DMS114 treated with DMSO at 0.1 percent for 48 hours (cell line): ENCODE results near the gene SLC35D1.
"Not testable (repeated sequence)": the region's sequence is repeated elsewhere in the genome, so short reads cannot be mapped to it uniquely, and the experiment has no call there.

Source experiments
- DNase-seq: peaks from one replicate; lab custom pipeline; 2025; ENCODE audit not compliant: unreplicated experiment; lab: John Stamatoyannopoulos, UW

The SLC35D1 gene

DNA sequence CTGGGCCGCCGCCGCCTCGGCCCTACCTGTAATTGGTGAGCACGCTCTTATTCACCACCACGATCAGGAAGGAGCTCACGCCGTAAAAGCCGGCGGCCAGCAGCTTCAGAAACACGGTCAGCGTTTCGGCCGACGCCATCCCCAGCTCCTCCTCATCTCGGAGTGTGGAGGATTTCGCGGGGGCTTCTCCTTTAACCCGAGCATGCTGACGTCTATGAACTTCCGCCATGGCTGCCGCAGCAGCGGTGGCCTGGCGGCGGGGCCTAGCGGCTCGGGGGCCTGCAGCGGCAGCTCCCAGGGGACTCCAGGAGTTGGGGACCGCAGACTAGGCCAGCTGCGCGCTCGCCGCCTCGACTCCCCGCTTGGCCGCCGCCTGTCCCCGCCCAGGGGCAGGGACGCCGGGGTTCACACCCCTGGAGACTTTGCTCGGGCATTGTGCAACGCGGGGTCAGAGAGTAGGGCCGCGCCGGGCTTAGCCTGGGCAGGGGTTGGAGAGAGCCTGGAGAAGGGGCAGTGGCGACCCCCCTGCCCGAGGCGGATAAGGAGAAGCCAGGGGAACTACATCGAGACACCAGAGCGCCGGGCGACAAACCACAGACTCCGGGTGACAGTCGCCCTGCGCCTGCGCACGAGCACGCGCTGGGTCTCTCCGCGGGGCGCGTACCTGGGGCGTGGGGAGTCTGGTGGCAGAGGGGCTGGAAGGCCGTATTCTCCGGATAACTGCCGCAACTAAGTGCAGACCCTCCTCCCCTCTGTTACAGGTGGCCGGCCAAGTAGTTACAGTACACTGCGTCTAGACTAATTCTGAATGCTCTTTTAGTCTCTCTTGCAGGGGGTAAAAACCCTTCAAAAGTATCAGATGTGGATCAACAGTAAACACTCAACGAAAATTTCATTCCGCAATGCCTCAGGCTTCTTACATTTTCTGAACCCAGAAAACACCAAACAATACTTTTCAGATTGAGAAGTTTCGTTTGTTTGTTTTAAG lies at the start of gene SLC35D1:
SLC35D1 (minus strand) TSS at position 364 of the 988 bp plus-strand sequence; CDS start at position 229, 135 bp downstream.
- DNase-seq, result peak; percentile 31

DNA sequence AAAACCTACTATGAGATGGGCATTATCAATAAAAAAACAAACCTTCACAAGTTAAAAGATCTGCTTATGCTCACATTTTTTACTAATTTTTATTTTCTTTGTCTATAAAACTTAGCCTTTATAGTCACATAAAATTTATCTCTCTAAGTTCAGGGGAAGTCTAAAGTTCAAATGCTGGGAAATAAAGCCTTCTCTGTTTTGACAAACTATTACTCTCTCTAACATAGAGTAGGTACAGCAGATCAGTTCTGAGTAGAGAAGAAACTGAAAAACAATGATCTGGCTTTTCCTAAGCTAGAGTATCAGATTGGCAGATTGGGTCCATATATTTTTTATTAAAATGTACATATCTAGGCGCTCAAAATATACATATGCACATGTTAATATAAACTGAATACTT lies 49.6 kb upstream of the SLC35D1 start:
- DNase-seq, result no peak

DNA sequence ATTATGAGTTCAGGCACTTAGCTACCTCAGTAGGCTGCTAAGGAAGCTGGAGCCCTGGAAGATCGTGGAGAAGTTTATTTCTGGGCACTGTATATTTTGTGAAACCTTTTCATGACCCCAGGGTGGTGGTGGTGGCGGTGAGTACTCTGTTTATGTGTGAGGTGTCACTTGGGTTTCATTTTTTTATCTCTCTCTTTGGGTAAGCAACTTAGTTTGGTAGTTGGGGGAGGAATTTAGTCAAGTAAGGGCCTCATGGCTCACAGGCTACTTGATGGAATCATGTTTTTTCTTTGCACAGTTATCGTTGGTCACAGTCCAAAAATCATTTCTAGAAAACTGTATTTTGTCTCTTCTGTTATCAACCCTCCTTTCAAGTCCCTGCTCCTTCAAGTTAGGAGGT lies 46.9 kb upstream of the SLC35D1 start:
- no peak for DNase-seq

DNA sequence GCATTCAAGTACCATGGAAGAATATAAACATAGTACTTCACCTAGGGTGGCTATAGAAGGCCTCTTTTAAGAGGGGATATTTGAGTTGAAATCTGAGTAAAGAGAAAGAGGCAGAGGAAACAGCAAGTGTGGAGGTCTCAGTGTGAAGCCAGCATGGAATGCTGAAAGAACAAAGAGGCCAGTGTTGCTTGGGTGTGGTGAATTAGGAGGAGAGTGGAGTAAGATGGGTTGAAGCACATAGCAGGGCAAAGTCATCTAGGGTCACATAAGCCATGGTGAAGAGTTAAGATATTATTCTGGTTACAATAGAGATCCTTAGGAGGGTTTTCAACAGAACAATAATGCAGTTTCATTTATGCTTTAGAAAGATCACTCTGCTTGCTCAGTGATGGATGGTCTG lies 43.4 kb upstream of the SLC35D1 start:
- no peak for DNase-seq

DNA sequence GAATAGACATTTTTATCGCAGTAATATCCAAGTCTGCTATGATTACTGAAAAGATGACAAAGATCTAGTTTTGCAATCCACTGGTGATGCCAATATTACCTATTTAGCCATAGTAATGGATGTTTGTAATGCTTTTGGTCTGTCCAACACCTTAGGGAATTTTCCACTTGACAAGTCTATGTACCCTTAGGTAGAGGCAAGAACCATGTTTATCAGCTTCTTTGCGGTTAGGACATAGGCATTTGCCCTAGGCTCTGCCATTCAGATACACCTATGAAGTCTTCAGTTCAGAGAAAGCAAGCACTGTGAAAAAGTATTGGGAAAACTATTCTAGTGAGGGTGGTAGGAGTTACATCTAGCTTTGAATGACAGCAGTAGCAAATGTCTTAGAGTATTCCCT lies 40.2 kb upstream of the SLC35D1 start:
- DNase-seq, result no peak

DNA sequence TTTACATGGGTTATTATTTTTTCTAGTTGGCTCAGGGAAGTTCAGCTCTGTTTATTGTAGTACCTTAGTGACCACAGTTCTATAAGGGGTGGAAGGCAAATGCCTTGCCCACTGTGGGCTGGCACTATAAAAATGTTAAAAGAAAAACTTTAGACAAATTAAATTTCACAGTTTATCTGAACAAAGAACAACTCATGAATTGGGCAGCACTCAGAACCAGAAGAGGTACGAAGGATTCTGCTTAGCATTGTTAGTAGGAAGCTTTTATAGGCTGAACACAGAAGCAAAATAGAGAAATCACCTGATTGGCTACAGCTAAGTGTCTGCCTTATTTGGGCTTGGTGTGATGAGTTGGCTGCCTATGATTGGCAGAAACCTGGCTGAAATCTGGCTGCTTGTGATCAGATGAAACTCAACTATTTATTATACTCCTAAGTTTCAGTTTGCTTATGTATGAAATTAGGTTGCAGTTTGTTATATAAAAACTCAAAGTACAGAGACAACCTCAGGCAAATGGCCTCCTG lies 35.8 kb upstream of the SLC35D1 start:
- no peak for DNase-seq

DNA sequence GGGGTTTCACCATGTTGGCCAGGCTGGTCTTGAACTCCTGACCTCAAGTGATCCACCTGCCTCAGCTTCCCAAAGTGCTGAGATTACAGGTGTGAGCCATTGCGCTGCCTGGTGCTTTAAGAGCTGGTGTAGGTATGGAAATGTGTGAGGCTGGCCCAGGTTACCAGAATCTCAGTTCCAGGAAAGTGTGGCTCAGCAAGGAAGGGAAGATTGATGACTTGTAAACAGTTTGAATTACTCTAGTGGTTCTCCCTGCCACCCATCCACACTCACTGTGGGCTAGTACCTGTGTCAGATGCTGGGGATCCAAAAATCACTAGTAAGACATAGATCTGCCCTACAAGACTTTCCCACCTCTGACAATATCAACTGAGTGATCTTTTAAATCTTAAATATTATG lies 34.5 kb upstream of the SLC35D1 start:
- no peak for DNase-seq

DNA sequence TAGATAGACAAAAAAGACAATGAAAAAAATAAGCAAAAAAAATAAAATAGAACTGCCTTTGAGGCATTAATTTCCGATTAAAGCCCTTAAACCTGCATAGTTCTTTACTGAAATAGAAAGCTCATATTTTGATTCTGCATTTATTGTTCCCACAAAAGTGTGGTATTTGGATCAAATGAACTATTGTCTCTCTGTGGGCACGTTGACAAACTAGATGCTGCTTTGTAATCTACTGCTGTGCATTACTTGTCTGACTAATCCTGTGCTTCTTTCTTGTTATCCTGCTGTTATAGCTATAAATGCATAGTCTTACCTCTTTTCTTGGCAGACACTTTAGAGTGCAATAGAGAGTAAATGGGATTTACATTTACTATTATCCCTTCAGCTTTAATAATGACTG lies 31.4 kb upstream of the SLC35D1 start:
- DNase-seq, result no peak

DNA sequence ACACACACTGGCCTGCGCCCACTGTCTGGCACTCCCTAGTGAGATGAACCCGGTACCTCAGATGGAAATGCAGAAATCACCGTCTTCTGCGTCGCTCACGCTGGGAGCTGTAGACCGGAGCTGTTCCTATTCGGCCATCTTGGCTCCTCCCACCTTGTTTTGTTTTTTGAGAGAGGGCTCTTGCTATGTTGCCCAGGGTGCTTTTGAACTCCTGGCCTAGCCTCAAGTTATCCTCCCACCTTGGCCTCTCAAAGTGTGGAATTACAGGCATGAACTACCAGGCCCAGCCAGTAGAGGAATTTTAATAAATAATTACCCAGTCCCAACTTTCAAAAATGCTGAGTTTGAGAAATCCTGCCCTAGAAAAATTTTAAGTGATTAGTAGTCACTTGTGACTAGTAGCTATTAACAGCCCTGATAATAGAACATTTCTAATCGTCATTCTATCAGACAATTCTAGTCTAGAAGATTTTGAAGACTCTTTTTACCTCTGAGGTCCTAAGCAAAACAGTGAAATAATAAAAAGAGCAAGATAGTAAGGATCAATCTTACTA lies 30.9 kb upstream of the SLC35D1 start:
- DNase-seq, result peak; percentile 6

DNA sequence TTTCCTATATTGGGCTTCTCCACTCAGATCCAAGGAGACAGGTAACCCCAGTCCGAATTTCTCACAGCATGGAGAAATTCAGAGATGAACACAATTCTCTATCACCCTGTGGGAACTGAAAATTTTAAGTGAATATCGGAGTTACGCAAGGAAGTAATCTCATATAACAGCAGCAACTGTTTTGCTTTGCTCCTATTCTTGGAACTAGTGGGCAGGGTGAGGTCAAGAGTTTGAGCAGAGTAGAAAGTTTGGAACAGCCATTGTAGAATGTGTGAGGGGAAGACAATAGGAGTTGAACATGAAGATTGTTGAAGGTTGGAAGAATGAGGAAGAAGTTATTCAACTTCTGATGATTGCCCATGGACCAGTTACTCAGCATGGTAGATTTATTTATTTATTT lies 24.3 kb upstream of the SLC35D1 start:
- DNase-seq, result no peak

DNA sequence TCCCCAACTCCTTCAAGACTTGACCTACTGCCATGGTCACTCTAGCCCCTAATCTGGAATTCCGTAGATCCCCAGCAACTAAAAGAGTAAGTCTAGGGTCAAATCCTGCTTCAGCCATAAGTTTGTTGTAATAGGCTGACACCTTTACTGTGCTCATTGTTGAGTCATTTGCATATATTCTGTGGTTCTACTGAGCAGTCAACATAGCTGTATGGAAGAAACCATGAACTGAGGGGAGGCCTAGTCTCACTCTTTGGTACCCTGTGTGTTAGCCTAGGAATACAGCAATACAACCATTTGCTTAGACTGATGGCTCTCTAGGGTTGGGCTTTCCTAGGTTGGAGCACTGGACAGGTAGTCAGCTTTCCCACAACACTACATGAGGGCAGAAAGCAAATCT lies 23.6 kb upstream of the SLC35D1 start:
- DNase-seq, result no peak

DNA sequence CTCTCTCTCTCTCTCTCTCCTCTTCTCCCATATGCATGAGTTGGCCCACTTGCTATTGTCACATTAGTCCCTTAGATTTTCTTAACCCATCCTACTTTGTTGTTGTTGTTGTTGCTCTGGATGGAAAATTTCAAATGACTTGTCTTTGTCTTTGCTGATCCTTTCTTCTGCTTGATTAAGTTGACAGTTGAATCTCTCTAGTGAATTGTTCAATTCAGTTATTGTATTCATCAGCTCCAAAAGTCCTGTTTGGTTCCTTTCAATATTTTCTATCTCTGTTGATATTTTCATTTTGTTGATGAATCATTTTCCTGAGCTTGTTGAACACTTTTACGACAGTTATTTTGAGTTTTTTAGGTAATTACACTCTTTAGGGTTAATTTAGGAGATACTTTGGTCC lies 18.8 kb upstream of the SLC35D1 start:
- no peak for DNase-seq

DNA sequence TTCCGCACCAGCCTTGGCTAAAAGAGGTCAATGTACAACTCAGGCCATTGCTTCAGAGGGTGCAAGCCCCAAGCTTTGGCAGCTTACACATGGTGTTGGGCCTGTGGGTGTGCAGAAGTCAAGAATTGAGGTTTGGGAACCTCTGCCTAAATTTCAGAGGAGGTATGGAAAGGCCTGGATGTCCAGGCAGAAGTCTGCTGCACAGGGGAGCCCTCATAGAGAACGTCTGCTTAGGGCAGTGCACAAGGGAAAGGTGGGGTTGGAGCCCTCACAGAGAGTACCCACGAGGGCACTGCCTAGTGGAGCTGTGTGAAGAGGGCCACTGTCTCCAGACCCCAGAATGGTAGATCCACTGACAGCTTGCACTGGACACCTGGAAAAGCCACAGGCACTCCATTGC lies 13.7 kb upstream of the SLC35D1 start:
- not testable (repeated sequence) for DNase-seq

DNA sequence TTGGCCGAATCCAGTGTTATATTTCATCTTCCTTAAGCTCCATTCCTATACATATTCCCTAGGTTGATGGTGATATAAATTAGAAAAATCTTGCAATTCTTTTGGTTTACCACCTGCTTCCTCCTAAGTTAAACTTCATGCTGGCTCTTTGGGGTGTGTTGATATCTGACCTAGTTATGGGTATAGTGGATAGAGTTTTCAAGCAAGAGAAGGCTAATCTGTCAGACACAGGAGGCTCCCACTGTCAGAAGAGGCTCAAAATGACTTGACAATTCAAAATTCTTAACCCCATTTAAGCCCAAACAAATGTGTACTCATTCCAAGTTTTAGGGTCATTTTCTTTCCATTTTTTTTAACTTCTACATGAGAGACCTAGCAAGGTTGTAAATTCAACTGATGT lies 8.5 kb upstream of the SLC35D1 start:
- DNase-seq, result no peak

DNA sequence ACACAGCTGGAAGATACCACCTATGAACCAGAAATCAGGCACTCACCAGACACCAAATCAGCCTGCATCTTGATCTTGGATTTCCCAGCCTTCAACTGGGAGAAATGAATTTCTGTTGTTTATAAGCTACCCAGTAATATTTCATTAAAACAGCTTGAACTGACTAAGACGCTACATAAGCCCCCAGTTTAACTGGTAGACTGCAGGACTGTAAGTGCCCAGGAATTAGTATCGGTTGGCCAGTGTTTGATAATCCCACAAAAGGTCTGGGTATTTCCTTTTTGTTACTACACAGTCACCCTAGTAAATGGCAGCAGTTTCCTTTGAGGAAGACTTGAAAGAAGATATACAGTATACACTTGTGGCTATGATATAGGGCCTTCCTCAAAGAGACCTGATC lies 7.3 kb upstream of the SLC35D1 start:
- no peak for DNase-seq

DNA sequence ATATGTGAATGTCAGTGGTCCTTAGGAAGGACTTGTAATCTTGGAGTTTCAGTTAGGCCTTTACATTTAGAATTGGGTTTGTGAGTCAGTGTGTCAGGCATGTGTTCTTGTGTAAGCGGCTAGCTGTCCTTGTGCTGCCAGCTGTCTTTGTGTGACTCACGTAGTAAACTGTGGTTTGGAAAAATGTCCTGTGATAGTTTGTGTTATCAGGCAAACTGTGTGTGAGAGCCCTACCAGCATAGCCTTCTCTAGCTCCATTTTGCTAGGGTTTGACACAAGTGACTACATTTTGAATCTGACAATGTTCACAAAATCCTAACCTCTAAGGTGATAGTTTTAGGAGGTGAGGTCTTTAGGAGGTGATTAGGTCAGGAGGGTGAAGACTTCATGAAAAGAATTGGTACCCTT lies 6.9 kb upstream of the SLC35D1 start:
- DNase-seq, result no peak

DNA sequence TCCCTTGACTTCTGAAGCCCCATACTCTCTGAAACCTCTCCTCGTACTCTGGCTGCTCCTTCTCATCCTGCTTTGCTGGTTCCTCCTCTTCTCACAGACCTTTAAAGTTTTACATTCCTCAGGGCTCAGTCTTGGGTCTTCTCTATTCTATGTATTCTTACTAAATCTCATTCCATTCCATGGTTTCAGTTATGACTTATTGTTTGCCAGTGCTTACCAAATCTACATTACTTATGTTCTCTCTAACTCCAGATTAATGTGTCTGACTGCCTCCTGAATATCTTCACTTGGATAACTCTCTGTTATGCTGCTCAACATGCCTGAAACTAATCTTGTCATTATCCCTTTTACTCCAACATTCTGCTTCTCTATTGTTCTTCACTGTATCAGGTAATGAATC lies 5.4 kb upstream of the SLC35D1 start:
- no peak for DNase-seq

DNA sequence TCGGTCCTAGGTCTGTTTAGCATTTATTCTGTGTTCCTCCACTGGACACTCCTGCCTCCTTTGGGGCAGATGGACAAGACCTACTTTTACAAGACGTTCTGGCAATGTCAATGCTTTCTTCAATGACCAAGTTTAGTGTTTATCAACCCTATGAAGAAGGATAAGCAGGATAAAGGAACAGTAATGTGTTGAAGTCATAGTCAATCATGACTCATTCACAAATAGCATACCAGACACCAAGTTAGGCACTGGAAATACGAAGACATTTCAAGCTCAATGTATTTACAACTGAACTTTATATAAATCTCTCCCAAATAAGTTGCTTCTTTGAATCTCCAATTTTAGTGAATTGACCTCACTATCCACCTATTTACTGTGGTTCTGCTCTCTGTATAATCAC lies 4.8 kb upstream of the SLC35D1 start:
- no peak for DNase-seq

DNA sequence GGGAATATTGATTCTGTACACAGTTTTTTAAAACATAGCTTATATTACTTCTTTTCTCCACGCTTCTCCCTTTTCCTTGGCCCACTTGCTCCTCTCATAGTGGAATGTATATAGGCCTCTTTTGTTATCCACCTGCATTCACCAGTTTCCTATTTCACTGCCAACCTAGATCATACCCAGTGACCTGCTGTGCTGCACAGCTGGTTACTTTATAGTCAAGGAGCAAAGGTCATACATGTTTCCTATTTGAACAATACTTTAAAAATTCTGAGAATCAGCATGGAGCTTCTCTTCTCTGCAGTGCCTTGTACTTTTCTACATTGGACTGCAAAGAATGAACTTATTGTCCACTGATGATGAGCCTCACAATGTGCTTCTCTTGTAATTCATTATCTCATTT lies 4.3 kb upstream of the SLC35D1 start:
- DNase-seq, result no peak

DNA sequence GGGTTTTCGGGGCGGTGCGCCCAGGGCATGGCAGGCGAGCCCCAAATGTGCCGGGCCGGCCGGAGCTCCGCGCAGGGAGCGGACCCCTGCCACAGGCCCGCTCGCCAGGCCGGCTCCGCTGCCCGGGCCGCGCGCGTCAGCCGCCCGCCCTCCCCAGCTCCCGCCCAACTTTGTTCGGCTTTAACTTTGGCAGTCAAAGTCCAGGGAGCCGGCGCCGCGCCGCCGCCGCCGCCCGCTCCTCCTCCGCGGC lies 488 bp downstream of the SLC35D1 start:
- DNase-seq, result no peak

DNA sequence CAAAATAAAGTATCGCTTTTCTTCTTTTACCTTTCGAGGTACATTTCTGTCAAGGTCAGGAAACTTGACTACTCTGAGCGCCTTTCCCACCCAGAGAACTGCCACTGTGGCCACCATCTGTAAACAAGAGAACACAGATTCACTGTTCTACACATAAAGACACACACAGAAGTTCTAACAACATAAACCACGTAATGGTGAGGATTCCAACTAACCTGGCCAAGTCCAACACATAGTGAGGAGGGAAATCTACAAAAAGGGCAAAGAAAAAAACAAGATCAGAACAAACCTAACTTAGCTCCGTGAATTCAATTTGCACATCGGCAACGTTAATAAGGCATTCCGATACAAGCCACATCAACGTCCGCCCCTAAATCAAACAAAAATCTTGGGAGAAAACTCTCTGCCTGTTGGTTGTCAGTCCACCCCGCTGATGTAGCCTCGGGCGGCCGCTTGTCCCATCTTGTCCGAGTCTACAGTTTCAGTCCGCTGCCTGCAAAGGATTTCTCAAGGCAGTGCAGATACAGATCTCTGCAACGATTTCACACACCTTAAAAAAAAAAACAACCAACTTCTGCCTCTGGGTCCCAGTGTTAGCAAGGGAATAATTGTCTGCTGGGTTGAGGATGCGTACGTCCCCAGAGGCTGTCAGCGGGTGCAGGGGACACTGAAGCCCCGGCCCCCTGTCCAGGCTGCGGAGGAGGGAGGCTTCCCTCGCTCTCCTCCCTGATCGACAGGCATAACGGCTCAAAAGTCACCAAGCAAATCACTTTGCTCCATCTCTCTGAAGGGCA lies 1.0 kb downstream of the SLC35D1 start:
- peak; percentile 18 for DNase-seq

DNA sequence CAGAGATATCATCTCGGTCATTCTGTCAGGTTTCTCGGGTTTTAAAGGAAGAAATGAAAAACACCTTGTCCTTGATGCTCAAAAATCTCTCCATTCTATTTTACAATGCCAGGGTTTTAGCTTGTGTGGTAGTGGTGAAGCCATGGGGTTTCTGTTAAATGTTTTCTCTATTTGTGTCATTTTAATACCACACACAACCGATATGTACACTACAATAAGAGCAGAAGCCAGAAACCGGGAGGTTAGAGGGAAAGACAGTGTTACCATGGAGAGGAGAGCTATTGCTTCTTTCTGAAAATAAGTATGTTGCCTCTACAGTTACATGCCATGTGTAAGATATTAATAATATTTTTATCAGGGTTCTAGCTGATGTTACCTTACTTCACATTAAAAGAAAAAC lies 2.8 kb downstream of the SLC35D1 start:
- no peak for DNase-seq
